ENCODE measurements around the gene FSTL1. TPM values are rescaled to one million over a fixed set of nuclear protein-coding genes. Genes with fewer than 3 reads are reported as not detected.

Gene FSTL1
- total RNA-seq, 1 experiment from 2014 or later = 20.7 TPM

- peak overlapping the region; percentile 12 for H2AFZ ChIP-seq (ENCODE audit: low read depth, low read length, poor library complexity, severe bottlenecking)
- H3K9me3 ChIP-seq (ENCODE audit: control insufficient read depth in 1 of 2, insufficient read depth in 1 of 2, low read depth in 1 of 2, low read length in 2 of 2) = no peaks in the 10 kb centered on the region
- ATAC-seq = peak; percentile 84
- H3K27ac ChIP-seq (ENCODE audit: low read depth, low read length) = peak overlapping the region; percentile 29; the same call in 1 of the 2 replicates
- H3K4me1 ChIP-seq (ENCODE audit: control insufficient read depth in 1 of 2, insufficient read depth in 2 of 2, low read length in 2 of 2) = peaks cover 16 to 44% of the 10 kb centered on the region in 2 experiments
- ChIA-PET RAD21 (ENCODE audit: low non-redundant PET in 1 of 2, low total read pairs in 2 of 2, uncharacterized antibody in 2 of 2, unreplicated experiment in 2 of 2) (no interaction called here), CTCF (interaction anchor here (1.3 to 1.6 kb wide), 2 partner anchors 13 to 50 kb away, joined by 3 to 4 read pairs; no protein-coding TSS in a partner anchor), POLR2A (no interaction called here)
- BruUV-seq (replicated peaks) = no TSS peak
- H3K4me3 ChIP-seq (replicated peaks in 1 of 2; ENCODE audit: low read depth in 1 of 2, low read length in 2 of 2) = peak overlapping the region in 1 of 2 experiments; percentile 11; a peak in 1 of 4 replicates
- intact Hi-C loops (cut with micrococcal nuclease) = no loop called here
- no peaks in the 10 kb centered on the region for H3K36me3 ChIP-seq (ENCODE audit: control insufficient read depth in 1 of 2, insufficient read depth in 2 of 2, low read length in 2 of 2)
- TF ChIP-seq POLR2A (IDR thresholded peaks at IDR 0.05; ENCODE audit: borderline replicate concordance, extremely low read depth, insufficient read depth, insufficient read length) (no peak), SRF (IDR thresholded peaks at IDR 0.05; ENCODE audit: low read depth) (no peak), FOSL1 (IDR thresholded peaks at IDR 0.05; ENCODE audit: low read depth) (peak; percentile 82), CBX3 (IDR thresholded peaks at IDR 0.05; ENCODE audit: low read depth) (peak; percentile 94; the same call in 1 of the 2 replicates), REST (IDR thresholded peaks at IDR 0.05; ENCODE audit: low read depth) (no peak), ZNF274 (IDR thresholded peaks at IDR 0.05; ENCODE audit: low read depth, low read length) (no peak), EZH2phosphoT487 (IDR thresholded peaks at IDR 0.05; ENCODE audit: borderline replicate concordance) (no peak), CTCF (IDR thresholded peaks at IDR 0.05 in 2 of 3, conservative IDR thresholded peaks at IDR 0.05 in 1 of 3; ENCODE audit: borderline replicate concordance in 1 of 3, insufficient read depth in 1 of 3, low read depth in 2 of 3, low read length in 2 of 3) (no peak), ELF1 (IDR thresholded peaks at IDR 0.05; ENCODE audit: borderline replicate concordance, low read depth) (no peak), JUND (IDR thresholded peaks at IDR 0.05) (peak; percentile 89), TCF7L2 (IDR thresholded peaks at IDR 0.05; ENCODE audit: borderline replicate concordance, extremely low read depth, insufficient read depth, insufficient read length) (no peak), SP1 (IDR thresholded peaks at IDR 0.05; ENCODE audit: low read depth) (peak; percentile 92), CEBPB (IDR thresholded peaks at IDR 0.05; ENCODE audit: low read depth) (peak; percentile 72), RAD21 (IDR thresholded peaks at IDR 0.05; ENCODE audit: low read depth) (peak; percentile 15; the same call in 1 of the 2 replicates), YY1 (IDR thresholded peaks at IDR 0.05; ENCODE audit: extremely low read depth, insufficient replicate concordance, low read depth, low read length) (peak; percentile 73), POLR2AphosphoS5 (IDR thresholded peaks at IDR 0.05; ENCODE audit: low read depth, low read length) (peak; percentile 30; the same call in 1 of the 2 replicates), MAX (IDR thresholded peaks at IDR 0.05) (no peak; the same call in 1 of the 2 replicates), EZH2 (IDR thresholded peaks at IDR 0.05) (no peak), ATF3 (IDR thresholded peaks at IDR 0.05) (no peak)
- TF ChIP-seq, protein P1, sequence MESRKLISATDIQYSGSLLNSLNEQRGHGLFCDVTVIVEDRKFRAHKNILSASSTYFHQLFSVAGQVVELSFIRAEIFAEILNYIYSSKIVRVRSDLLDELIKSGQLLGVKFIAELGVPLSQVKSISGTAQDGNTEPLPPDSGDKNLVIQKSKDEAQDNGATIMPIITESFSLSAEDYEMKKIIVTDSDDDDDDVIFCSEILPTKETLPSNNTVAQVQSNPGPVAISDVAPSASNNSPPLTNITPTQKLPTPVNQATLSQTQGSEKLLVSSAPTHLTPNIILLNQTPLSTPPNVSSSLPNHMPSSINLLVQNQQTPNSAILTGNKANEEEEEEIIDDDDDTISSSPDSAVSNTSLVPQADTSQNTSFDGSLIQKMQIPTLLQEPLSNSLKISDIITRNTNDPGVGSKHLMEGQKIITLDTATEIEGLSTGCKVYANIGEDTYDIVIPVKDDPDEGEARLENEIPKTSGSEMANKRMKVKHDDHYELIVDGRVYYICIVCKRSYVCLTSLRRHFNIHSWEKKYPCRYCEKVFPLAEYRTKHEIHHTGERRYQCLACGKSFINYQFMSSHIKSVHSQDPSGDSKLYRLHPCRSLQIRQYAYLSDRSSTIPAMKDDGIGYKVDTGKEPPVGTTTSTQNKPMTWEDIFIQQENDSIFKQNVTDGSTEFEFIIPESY (IDR thresholded peaks at IDR 0.05; ENCODE audit: extremely low read depth, insufficient replicate concordance, low read length) = no peak
- no peaks in the 10 kb centered on the region for H4K20me1 ChIP-seq (ENCODE audit: insufficient read depth)
- H3K79me2 ChIP-seq (ENCODE audit: insufficient read depth, low read length) = no peaks in the 10 kb centered on the region
- H3K9ac ChIP-seq (ENCODE audit: low read length) = no peak overlapping the region
- H3K27me3 ChIP-seq (ENCODE audit: insufficient read depth, low read length) = no peaks in the 10 kb centered on the region
- no peaks in the 10 kb centered on the region for H3K9me2 ChIP-seq (ENCODE audit: insufficient read depth)
- peak overlapping the region; percentile 51 for H3K4me2 ChIP-seq (ENCODE audit: low read length)
- DNase-seq (ENCODE audit: low read depth, low spot score) = peak; percentile 68
Observed at GRCh38 chr3:120469440-120469839, 18.6 kb upstream of the FSTL1 start.

Data from HCT116 (cell line).